HPDE6-E6E7 (cell line): Measurements from ENCODE around the gene PC.

Source experiments
- DNase-seq: peaks from one replicate; pipeline ENCODE4 v3.0.0; 2011; ENCODE audit warnings: missing footprints; ENCODE audit errors: extremely low spot score

PC gene

DNA sequence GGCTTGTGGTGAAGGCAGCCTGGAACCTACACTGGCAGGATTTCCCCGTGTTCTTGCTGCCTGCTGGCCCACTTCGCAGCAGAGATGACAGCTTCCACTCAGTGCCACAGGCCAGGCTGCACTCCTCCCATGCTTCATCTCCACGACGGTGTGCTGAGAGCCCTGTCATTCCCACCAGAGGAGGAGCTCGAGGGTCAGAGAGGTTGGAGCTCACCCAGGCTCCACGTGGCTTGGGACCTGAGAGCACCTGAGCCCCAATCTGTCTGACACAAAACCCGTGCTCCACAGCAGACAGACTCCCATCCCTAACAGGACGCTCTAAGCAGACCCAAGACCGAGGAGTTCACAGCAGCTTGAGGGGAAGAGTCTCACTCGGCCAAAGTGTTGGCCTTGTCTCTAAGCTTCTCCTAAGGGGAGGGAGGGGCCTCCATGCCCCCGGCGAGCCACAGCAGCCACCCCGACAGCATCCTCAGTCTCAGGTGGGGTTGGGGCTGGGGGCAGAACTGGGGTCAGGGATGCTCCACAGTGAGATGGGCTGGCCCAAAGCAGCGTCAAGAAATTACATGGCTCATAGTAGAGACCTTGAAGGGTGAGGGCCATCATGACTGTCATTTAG is 90.7 kb downstream of the PC start:
- no peak for DNase-seq

DNA sequence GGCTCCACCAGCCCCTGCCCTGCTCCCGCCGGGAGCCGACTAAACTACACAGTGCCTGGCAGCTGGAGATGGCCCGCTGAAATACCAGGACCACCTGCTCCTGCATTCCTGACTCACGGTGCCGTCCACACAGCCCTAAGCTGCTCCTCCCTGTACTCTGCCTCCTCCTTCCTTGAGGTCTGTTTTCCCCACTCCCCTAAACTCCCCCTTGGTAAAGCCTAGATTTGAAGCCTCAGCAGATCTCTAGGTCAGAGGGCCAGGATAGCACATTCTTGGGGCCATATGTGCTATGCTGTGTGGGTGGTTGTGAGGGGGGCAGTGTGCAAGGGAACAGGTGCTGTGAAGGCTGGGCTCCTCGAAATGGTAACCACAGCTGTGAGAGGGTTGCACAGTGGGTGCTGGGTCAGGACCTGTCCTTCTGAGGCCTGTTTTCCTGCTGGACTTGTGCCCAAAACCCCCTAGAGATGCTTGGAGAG is 91.6 kb downstream of the PC start:
- DNase-seq, result no peak

DNA sequence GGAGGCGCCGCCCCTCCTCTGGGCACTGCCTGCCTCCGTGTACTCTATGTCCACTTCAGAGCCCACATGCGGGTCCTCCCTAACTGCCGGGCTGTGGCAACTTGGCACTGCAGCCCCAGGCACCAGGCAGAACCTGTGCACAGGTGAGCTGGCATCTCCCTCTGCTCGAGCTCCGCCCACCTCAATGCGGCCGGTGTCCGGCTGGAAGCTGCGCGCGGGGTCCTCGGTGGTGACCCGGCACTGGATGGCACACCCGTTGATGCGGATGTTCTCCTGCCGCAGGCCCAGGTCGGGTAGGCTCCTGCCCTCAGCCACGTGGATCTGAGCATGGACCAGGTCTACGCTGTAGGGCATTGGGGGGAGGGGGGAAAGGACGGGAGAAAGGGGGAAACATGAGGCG is 92.2 kb downstream of the PC start:
- no peak for DNase-seq

DNA sequence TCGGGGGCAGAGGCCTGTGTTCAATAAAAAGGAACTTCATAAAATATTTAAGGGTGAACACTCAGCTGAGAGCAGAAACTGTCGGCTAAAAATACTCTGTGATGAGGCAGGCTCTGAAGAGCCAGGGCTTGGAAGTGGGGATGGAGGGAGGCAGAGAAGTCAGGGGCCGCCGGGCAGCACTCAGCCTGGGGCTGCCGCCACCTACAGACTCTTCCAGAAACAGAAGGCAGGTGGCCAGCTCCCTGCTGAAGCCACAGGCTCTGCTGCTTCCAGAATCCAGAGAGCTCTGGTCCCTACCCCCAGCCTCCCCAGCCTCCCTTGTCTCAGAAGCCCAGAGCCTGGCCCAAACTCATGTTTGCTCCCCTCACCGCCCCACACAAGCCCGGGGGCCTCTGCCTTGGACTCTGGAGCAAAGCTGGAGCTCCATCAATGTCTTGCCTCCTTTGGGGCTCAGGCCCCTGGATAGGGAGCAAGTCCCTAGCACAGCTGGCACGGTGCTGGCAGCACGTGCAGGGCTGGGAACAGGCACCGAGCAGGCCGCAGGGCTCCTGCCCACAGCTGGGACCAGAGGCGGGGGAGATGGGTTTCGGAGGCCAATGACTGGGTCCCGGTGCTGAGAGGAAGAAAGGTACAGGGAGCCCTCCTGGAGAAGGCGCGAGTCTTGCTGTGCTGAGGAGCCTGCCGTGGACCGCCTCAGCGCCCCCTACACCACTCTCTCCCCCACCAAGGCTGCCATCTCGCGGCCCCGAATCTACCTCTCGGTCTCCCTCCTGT is 93.1 kb downstream of the PC start:
- no peak for DNase-seq

DNA sequence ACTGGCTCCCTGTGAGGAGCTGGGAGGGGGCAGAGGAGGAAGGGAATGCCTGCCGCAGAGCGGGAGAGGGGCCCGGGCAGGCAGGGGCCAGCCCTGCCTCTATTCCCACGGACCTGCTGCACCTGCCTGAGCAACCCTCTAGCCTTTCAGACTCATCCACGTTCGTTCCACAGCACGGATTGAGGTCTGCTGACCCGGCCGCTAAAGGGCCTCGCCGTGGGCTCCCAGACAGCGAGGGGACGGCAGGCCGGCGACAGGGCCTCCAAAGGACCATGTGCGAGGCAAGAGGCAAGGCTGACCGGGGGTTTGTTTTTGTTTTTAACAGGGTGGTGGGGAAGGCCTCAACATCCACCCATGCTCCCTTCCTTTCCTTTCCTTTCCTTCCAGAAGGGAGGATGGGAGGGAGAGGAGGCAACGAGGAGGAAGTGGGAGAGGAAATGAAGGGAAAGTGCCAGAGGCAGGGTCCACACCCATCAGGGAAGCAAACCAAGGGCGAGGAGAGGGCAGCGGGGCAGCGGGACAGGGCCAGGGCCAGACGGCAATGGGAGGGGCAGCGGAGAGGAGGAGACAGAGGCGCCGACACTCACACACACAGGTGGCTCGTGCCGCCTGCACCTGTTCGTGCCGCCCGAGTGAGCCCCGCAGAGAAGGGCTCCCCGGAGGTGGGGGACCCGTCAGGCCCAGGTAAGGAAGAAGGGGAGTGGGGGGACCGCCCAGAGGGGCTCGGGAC is 93.8 kb downstream of the PC start:
- DNase-seq, result no peak

DNA sequence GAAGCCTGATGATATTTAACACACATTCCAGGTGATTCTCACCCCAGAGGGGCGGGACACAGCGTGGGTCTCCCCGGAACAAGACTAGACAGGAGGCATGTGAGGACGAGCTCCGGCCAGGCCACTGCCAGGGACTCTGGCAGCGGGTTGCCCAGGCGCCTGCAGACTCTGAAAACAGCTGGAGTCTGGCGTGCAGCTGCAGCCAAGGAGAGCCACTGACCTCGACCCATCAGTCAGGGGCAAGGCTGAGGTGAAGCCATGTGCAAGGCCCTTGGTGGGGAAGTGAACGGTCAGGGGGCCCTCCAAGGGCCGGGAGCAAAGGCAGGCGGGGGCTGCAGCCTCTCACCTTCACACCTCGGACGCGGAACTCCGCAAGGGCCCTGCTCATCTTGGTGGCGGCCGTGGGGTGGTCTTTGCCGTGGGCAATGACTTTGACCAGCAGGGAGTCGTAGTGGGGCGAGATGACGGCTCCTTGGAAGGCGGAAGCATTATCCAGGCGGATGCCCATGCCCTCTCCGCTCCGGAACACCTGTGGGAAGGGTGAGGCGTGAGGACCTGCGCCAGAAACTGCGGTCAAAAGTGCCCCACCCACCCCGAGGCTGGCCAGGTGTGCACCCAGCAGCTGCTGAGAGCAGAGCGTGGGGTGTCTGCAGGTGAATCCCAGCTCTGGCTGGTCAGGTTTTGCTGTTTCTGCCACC is 94.6 kb downstream of the PC start:
- no peak for DNase-seq

DNA sequence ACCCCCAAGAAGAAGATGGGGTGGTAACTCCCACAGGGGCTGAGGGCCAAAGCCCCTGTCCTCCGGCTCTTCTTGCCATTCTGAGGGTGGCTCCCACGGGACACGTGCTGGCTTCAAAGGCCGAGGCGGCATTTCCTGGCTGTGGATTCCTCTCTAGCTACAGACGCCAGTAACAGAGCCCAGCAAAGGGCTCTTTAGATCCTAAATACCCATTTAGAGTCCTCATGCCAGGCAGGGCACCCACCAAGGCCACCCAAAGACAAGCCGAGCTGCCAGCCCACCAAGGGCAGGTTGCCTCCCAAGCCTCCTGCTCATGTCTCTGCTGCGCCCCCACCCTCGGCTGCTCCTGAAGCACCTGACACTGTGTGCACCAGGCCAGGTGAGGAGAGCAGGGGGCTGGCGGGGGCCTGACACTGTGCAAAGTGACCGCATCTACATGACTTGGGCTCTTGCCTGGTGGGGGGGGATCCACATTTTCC is 95.6 kb downstream of the PC start:
- no peak for DNase-seq

DNA sequence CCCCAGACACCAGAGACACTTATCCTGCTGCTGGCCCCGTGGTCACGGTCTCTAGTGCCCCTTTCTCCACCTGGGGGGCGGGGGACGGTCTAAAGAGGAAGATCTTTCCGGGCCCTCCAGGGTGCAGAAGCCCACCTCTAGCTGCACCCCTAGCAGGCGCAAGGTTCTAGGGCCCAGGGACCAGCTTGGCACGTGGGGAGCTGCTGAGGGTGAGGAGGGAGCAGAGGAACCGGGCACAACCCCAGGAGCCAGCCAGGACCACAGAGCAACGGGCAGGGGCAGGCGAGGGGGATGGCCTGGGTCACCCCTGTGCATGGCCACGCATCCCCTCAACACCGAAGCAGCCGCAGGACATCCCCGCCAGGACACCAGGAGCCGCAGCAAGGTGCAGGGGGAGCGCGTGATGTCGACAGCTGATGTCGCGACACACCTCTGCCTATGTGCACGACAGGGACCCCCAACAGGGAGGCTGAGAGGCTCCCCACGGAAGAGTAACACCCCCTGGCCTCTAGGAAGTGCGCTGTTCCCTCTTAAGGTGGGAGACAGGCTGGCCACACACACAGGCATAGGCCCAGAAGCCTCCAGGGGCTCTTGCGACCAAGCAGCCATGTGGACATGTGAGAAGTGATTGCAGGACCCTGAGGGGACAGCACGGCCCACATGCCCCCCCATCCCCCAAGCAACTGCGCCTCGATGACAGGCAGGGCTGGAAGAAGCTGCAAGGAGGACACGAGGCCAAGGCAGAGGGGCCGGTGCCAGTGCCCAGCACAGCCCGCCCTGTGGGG is 96.2 kb downstream of the PC start:
- no peak for DNase-seq

DNA sequence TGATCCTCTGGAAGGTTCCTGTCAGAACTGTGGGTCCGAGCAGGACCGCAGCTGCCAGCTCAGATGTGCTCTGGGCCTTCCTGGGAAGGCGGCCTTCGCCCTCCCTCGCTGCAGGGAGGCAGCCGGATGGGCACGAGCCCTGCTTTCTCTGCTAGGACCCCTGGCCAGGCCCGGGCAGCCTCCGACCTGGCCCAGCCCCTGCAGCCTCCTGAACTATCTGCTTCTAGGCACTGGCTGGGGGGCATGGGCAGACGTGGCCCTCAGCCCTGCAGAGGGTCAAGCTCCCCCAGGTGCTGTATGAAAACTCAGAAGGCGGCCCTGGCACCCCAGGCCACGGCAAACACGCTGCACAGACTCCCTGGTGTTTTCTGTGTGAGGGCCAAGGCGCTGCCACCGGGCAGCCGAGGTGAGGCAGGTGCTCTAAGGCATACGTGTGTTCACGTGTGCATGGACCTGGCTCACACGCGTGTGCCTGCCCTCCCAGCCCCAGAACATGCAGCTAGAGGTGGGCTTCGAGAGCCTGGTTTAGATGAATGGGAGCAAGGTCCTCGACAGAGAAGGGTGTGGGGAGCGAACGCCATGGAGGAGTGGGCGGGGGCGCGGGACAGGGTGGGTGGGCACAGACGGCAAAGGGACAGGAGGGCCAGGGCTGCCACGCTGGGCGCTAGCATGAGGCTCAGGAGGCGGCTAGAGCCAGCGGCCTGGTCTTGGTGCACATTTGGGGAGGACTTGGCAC is 97.0 kb downstream of the PC start:
- no peak for DNase-seq

DNA sequence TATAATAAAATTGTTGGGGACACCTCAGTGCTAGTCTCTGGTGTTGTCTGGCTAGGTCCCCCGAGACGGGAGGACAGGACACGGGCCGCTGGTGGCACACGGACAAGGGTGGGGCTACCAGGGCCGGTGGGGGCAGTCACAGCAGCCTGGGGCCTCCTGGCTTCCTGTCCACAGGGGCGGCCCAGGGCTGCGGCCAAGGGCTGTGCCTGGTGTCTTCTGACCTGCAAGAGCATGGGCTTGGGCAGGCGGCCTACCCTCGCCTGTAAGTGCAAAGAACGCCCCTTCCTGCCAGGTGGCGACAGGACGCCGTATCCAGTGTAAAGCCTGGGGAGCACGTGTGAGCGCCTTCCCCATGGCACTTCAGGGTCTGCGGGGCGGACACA is 97.7 kb downstream of the PC start:
- no peak for DNase-seq

DNA sequence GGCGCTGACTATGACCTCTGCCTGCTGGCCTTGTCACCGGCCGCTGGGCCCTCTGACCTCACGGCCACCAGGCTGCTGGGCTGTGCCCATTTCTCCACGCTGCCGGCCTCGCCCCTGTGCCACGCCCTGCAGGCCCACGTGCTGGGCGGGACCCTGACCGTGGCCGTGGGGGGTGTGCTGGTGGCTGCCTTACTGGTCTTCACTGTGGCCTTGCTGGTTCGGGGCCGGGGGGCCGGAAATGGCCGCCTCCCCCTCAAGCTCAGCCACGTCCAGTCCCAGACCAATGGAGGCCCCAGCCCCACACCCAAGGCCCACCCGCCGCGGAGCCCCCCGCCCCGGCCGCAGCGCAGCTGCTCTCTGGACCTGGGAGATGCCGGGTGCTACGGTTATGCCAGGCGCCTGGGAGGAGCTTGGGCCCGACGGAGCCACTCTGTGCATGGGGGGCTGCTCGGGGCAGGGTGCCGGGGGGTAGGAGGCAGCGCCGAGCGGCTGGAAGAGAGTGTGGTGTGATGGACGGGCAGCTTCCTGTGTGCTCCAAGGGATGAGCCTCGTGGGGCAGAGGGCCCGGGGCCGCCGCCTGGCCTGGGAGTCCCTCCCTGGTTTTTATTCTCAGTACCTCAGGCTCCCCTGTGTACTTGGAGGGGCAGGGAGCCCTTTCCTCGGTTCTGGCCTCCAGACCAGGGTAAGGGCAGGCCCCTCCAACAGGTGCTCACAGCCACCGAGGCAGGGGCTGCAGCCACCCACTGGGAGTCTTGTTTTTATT is 98.3 kb downstream of the PC start:
- DNase-seq, result no peak

DNA sequence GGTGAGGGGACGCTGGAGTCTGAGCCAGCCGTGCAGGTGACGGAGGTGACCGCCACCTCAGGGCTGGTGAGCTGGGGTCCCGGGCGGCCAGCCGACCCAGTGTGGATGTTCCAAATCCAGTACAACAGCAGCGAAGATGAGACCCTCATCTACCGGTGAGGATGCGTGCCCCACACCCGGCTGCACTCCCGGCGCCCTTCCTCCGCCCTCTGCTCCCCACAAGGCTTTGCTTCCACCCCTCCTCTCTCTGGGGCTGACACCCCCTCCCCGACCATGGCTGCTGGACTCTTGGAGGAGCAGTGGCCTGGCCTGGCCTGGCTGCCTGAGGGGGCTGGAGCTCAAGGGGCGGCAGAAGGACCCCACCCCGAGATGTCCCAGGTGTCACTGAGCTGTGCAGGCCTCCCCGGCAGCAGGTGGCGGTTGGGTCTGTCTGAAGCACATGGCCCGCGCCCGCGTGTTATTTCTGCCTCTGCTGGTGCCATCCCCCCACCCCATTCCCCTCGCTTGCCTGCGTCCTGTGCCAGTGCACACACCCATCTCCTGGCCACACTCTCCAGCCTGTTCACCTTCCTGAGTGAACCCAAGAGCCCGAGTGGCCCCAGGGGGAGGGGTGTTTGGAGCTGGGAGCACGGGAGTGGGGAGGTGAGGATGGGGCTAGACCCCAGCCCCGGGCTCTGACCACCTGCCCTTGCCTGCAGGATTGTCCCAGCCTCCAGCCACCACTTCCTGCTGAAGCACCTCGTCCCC is 99.1 kb downstream of the PC start:
- no peak for DNase-seq

DNA sequence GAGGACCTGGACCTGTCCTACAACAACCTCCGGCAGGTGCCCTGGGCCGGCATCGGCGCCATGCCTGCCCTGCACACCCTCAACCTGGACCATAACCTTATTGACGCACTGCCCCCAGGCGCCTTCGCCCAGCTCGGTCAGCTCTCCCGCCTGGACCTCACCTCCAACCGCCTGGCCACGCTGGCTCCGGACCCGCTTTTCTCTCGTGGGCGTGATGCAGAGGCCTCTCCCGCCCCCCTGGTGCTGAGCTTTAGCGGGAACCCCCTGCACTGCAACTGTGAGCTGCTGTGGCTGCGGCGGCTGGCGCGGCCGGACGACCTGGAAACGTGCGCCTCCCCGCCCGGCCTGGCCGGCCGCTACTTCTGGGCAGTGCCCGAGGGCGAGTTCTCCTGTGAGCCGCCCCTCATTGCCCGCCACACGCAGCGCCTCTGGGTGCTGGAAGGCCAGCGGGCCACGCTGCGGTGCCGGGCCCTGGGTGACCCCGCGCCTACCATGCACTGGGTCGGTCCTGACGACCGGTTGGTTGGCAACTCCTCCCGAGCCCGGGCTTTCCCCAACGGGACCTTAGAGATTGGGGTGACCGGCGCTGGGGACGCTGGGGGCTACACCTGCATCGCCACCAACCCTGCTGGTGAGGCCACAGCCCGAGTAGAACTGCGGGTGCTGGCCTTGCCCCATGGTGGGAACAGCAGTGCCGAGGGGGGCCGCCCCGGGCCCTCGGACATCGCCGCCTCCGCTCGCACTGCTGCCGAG is 99.8 kb downstream of the PC start:
- no peak for DNase-seq

DNA sequence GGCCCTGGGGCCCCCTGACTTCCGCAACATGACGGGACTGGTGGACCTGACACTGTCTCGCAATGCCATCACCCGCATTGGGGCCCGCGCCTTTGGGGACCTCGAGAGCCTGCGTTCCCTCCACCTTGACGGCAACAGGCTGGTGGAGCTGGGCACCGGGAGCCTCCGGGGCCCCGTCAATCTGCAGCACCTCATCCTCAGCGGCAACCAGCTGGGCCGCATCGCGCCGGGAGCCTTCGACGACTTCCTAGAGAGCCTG is 100.3 kb downstream of the PC start:
- no peak for DNase-seq

DNA sequence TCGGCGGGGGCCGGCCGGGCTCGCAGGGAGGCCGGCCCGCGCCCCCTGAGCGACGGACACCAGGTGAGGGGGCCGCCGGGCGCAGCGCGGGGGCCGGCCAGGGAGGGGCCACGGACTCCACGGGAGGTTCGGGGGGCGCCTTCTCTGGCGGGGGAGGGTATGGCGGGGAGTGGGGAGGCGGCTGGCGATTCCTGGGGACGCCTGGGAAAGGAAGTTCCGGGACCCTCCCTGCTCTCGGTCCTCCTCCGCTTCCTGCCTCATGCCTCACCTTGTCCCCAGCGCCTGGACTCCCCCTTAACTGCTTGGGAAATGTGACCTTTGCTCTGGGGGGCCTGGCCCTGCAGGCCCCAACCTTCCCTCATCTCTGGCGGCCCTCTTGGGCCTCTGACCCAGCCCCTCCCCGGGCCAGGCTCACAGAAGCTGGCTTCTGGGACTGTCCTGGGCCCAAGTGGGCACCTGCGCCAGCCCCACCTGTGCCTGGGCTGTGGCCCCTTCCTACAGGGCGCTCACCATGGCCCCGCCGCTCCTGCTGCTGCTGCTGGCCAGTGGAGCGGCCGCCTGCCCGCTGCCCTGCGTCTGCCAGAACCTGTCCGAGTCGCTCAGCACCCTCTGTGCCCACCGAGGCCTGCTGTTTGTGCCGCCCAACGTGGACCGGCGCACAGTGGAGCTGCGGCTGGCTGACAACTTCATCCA is 100.8 kb downstream of the PC start:
- DNase-seq, result no peak

DNA sequence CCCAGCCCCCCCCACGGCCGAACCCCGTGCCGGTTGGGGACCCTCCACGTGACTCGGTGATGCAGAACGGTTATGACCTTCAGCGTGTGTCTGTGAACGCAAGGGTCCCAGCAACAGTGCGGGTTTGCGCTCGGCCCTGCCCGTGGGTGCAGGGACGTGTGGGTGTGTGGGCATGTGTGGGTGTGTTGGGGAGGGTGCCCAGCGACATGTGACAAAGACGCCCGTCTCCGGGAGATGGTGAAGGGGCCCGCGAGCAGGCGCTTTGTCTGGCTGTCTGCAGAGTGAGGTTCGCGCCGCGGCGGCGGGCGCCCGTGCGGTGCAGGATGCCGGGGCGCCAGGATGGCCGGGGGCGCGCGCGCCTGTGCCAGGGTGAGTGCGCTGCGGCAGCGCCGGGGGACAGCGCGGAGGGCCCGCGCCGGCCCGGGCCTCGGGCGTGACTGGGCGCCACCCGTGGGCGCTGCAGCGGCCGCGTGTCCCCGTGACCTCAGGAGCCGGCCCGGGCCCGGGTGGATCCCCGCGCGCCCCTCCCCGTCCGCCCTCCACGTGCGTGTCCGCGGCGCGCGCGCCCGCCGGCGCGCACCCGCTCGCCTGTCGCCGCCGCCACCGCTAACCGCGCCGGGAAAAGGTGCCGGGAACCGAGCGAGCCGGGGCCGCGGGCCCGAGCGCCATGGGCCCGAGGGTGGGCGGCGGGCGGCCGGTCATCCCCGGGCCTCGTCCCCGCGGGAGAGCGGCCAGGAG is 101.5 kb downstream of the PC start, which contains the start of gene LRFN4:
Gene LRFN4 (plus strand): TSS at position 569 of the 738 bp plus-strand sequence. CDS start 681 bp downstream, outside the sequence.
- DNase-seq, result peak; percentile 57
